Measurements from ENCODE around the gene ALK.
"Not testable (repeated sequence)": the region's sequence is repeated elsewhere in the genome, so short reads cannot be mapped to it uniquely, and the experiment has no call there.

The ALK gene

DNA sequence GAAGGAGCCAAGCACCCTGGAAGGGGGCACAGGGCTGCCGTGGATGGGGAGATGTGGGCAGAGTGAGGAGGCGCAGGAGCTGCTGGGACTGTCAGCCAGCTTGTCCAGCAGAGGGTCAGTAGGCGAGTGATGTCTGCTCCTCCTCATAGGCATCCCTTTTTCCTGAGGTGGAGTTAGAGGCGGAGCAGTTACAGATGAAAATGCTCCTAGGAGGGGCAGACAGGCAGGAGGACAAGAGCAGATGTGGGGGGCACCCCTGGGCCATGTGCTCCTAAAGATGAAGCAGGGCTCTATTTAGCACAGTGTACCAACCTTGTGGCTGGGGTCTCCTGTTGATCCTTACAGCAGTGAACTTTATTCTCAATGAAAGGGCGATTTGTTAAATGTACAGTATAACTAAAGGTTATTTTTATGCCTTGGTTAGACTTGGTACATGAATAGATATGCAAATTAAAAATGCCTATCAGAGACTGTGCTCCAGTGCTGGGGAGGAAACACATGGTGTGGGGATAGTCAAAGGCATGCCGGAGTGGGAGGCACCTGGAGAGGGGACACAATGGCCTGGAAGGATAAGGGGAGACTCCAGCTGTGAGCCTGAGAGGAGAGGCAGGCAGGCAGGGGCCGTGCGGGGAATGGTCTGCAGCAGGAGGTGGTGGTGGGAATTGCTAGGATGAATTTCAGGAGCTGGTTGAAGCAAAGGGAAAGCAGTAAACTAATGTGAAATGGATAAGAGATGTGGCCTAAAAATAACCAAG, 630.9 kb downstream of the ALK start:
- no peak for DNase-seq

GRCh38 chr2:29284671-29285070, 636.7 kb downstream of the ALK start:
- DNase-seq = no peak

- no peak for DNase-seq
Observed at GRCh38 chr2:29281916-29282247, 639.5 kb downstream of the ALK start.

DNA sequence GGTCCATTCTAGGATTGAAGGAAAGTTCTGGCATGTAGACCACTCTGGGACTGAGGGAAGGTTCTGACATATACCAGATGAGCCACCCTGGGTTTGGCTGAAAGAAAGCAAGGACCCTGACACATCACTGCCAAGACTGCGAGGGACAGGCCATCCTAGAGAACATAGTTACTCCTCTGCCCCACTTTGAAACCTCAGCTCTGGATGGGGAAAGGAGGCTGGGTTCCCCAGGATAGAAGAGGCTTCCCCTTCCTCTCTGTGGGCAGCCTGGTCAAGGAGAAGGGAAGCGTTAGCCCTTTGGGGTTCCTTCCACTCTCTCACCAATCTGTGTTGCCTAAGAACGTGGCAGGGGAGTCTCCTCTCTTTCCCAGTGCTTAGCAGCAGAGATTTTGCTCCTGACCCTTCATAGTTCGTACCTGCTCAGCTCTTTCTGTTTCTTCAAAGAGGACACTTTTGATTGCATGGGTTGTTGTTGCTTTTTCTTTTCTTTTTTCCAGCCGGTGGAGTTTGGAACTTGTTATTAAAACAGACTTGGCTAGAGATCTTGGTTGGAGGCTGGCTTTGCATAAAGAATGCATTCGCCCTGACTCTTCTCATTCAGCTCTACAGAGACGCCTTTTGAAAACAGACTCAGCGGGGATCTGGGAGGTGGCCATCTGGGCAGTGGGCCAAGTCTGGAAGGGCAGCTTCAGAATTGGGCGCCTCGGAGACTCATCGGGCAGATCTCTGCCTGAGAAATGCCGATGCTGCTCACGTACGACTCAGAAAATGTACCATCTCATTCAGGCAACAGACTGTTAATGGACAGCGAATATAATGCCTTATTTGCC, 640.1 kb downstream of the ALK start:
- peak; percentile 88 for DNase-seq

GRCh38 chr2:29278966-29279365, 642.4 kb downstream of the ALK start:
- no peak for DNase-seq

- no peak for DNase-seq
Observed at GRCh38 chr2:29276151-29276550, 645.2 kb downstream of the ALK start.

DNA sequence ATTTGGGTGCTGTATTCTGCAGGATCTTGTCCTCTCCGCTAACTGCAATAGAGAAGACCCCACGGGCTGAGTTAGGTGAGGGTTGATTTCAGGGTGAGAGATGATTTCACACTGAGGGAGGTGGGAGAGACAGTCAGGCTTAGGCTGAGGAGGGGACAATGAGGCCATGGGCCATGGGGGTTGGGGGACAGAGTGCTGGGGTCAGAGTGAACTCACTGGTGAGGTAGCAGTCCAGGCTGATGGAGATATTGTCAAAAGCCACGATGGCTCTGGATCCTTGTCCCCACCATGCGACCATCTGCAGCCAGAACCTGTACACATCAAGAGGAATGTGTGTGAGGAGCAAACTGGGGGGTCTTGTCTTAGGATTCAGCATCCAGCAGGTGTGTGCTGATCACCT, 646.2 kb downstream of the ALK start:
- no peak for DNase-seq

DNA sequence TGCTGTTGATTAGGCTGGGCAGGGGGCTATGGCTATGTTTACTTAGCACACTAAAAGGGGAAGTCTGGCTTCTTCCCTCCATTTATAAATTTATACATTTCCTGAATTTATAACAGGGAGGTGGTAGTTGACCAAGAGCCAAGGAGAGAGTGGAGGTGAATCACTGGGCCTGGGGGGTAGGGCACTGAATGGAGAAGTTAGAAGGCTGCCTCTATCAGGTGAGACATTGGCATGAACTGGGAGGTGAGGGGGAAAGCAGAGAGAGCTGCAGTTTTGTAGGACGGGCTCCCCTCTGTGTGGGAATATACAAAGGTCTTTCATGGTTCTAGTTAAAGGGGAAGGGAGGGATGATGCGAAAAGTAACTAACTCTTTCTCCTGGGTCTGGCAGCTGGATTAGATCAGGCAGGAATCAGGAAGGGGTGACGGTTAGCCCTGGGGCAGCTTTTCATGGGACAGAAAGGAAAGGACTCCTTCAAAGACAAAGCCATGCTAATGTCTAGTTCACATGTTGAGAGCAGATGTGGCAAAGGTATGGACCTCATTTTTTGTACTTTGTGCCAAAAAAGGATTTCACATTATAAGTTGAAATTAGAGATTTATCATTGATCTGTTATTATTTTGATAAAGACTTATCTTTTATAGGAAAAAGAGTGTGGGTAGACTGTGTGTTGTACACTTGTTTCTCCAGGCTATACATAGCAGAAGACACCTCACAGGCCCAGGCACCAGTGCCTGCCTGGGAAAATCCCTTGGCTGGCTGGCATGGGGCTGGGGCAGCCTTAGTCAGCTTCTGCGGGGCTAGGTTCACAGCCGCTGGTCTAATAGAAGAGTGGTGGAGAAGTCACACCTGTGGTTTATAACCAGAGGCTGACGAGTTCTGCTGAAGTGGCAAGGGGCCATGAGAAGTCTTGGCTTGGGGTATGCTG, 647.4 kb downstream of the ALK start:
- DNase-seq = no peak

- DNase-seq = no peak
Observed at GRCh38 chr2:29273004-29273684, 648.2 kb downstream of the ALK start.

DNA sequence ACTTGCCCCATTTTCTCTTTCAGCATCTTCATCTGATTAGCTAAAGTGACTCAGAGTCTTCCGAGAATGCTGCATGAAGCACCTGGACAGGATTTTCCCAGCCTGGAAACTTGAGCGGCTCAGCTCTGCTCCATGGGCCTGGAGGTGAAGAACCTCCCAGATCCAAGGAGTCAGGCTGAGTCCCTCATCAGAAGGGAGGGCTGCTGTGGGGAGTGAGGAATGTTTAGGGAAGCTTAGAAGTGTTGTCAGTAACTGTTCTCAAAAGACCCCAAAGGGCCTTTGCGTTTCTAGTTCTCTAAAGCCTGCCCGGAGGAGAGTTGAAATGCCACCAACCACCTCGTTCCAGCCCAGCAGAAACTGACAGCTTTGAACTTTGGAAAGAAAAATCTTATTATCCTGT, 649.1 kb downstream of the ALK start:
- no peak for DNase-seq

DNA sequence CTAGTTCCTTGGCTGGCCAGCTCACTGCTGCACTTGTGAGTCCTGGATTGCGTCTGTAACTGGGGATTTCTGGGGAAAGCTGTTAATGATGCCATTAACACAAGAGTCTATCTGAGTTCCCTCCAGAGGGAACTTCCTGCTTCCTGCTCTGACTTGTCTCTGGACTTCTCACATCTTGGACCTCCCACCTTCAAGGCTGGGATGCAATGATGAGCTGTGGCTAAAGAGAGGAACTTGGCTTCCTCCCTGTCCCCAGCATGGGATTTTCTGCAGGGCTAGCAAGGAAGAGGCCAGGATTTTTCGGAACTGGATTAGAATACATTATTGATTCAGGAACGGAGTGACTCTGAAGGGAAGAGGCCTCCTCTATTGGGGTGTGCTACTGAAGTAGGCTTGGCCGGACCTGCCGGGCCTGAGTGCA, 650.7 kb downstream of the ALK start:
- no peak for DNase-seq

GRCh38 chr2:29269765-29270109, 651.6 kb downstream of the ALK start:
- DNase-seq = no peak

GRCh38 chr2:29269095-29269764, 652.2 kb downstream of the ALK start:
- DNase-seq = no peak

- no peak for DNase-seq
Observed at GRCh38 chr2:29267720-29268119, 653.7 kb downstream of the ALK start.

- DNase-seq = no peak
Observed at GRCh38 chr2:29263886-29264285, 657.5 kb downstream of the ALK start.

GRCh38 chr2:29262681-29263260, 658.6 kb downstream of the ALK start:
- peak; percentile 11 for DNase-seq

DNA sequence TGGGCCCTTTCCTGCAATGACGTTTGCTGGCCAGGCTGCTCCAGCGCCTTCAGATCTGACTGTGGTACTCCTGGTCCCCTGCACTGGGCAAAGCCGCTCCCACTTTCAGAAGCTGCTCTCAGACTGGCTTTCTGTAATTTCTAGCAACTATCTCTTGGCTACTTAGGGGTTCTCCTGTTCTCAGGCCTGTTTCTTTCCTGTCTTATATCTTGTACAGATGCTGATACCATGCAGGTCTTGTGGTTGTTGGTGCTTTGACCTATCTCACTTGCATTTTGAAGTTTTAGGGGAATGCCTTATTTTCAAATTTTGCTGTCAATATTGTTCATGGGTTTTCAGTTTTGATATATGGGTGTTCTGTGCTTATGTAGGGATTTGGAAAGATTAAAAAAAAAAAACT, 660.4 kb downstream of the ALK start:
- no peak for DNase-seq

DNA sequence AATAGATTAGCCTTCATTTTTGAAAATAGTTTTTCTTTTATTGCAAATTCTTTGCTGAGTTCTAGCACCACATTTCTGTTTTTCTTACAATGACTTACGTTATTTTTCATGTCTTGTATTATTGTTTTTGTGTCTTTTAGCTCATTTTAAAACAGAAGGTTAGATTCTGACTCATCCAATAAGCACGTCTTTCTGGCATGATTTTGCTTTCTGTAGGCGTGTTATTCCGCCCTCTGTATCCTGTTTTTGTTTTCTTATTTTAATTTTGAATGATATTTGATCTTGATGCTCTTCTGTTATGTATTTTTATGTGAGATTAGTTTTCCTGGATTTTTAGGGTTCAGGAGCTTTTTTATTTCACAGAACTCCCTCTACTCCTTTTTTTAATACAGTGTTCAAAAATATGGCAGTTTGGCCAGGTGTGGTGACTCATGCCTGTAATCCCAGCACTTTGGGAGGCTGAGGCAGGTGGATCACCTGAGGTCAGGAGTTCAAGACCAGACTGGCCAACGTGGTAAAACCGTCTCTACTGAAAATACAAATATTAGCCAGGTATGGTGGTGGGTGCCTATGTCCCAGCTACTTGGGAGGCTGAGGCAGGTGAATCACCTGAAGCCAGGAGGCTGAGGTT, 661.1 kb downstream of the ALK start:
- no peak for DNase-seq

- no peak for DNase-seq
Observed at GRCh38 chr2:29259221-29259620, 662.2 kb downstream of the ALK start.

DNA sequence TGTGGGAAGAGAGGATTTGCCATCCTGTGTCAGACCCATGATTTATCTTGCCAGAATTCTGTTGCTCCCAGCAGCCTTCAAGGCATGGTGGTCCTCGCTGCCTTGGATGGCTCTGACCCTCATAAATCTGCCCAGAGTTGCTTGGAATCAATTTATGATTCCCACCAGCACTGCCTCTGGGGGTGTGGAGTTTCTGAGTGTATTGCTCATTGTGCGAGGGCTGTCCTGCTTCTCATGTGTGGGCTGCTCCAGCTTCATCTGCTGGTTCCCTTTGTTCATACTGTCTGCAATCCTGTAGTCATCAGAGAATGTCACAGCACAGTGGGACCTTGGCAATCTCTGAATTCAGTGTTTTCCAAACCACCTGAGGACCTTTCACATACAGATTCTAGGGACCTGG, 666.4 kb downstream of the ALK start:
- no peak for DNase-seq

DNA sequence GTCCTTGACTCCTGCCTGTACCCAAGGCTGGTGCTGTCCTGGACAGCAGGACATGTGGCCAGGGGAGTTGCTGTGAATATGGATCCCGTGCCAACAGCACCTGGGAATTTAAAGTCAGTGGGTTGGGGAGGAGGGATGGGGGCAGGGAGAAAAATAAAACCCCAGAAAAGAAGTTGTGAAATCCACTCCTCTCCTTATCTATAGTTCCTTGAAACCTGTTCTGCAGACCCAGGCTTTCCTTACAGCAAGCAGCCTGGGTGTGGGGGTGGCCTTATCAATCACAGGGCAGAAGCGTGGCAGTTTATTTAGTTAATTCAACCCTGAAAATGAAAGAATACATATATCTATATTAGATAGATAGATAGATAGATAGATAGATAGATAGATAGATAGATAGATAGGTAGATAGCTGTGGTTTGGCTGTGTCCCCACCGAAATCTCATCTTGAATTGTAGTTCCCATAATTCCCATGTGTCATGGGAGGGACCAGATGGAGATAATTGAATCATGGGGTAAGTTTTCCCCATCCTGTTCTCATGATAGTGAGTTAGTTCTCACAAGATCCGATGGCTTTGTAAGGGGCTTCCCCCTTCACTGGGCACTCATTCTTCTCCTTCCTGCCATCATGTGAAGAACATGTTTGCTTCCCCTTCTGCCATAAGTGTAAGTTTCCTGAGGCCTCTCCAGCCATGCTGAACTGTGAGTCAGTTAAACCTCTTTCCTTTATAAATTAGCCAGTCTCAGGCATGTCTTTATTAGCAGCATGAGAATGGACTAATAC, 667.7 kb downstream of the ALK start:
- not testable (repeated sequence) for DNase-seq

All from COR-L47 (cell line).